ENCODE results near the gene SLC7A6. TPM values are rescaled to one million over a fixed set of nuclear protein-coding genes. Genes with fewer than 3 reads are reported as not detected.

The SLC7A6 gene
- total and polyA plus RNA-seq, 10 of the 15 experiments (the other 5 are each of a cell fraction or from before 2014, with no cell fraction given), result 8.2 to 60.4 (median 28.6) TPM

- no peak for TF ChIP-seq IKZF2 (IDR thresholded peaks at IDR 0.05)
- no peak for TF ChIP-seq CEBPZ (IDR thresholded peaks at IDR 0.05; ENCODE audit: low read depth, low read length)
Measured at GRCh38 chr16:68238029-68238345, 26.3 kb upstream of the SLC7A6 start (continued).

- in situ Hi-C loops (cut with MboI) (no loop called here), intact Hi-C loops (cut with micrococcal nuclease; ENCODE audit: unreplicated experiment) (no loop called here)
- H2AFZ ChIP-seq (ENCODE audit: control insufficient read depth, low read depth, low read length), result no peak overlapping the region
- no peak overlapping the region for H3K4me3 ChIP-seq
- ChIA-PET CTCF (interaction anchor here (2.6 to 7.5 kb wide), 3 partner anchors 10 to 86 kb away, joined by 15 to 108 read pairs (median 64); partner anchors contain the start of gene SLC7A6), RAD21 (ENCODE audit: unreplicated experiment) (interaction anchor here (1.2 to 2.9 kb wide), 4 partner anchors 20 to 86 kb away, joined by 3 to 17 read pairs (median 8); no protein-coding TSS in a partner anchor), SMC1A (ENCODE audit: uncharacterized antibody, unreplicated experiment) (interaction anchor here (2.2 to 3.4 kb wide), 2 partner anchors 15 to 86 kb away, joined by 10 to 13 read pairs; no protein-coding TSS in a partner anchor), POLR2A (interaction anchor here (1.5 kb wide), 1 partner anchor 87 kb away, joined by 3 read pairs; no protein-coding TSS in a partner anchor)
- H3K27ac ChIP-seq (ENCODE audit: control insufficient read depth, insufficient read depth), result no peak overlapping the region
- WGBS (ENCODE audit: insufficient coverage, insufficient replicate concordance, low lambda C conversion rate, missing lambda C conversion rate), result 83% methylated on average over 7 of the region's 7 CpGs
- FAIRE-seq (no peak), ATAC-seq (no peak), DNase-seq (ENCODE audit: low read depth, low spot score) (no peak)
- H3K9ac ChIP-seq (ENCODE audit: control insufficient read depth, insufficient read depth, low read length), result no peak overlapping the region
- H3K9me3 ChIP-seq (replicated peaks; ENCODE audit: control insufficient read depth, insufficient read depth, low read length), result no peaks in the 10 kb centered on the region
- no peaks in the 10 kb centered on the region for H3K79me2 ChIP-seq (ENCODE audit: control insufficient read depth, insufficient read depth, low read length)
- peaks cover 16% of the 10 kb centered on the region for H3K4me1 ChIP-seq (ENCODE audit: control insufficient read depth, insufficient read depth, low read length)
- H4K20me1 ChIP-seq (ENCODE audit: control insufficient read depth, insufficient read depth), result no peaks in the 10 kb centered on the region
- H3K27me3 ChIP-seq (replicated peaks in 1 of 2; ENCODE audit: control insufficient read depth in 2 of 2, insufficient read depth in 2 of 2, low read length in 1 of 2), result no peaks in the 10 kb centered on the region
- no peak overlapping the region for H3K4me2 ChIP-seq (ENCODE audit: control insufficient read depth, insufficient read depth)
- no peaks in the 10 kb centered on the region for H3K36me3 ChIP-seq (ENCODE audit: control insufficient read depth in 2 of 2, insufficient read depth in 2 of 2, low read length in 1 of 2)
- no peak for TF ChIP-seq ZNF24 (IDR thresholded peaks at IDR 0.05)
- no TSS peak for BruUV-seq (replicated peaks)
Measured at GRCh38 chr16:68242085-68242484, 22.2 kb upstream of the SLC7A6 start.

Measured in GM12878 (cell line).